ENCODE data around the gene ZBTB26. TPM values are rescaled to one million over a fixed set of nuclear protein-coding genes. Genes with fewer than 3 reads are reported as not detected.
"Not testable (repeated sequence)": the region's sequence is repeated elsewhere in the genome, so short reads cannot be mapped to it uniquely, and the experiment has no call there.

The ZBTB26 gene
- total RNA-seq, 1 donor from 2014 or later = 7.9 TPM

- no peaks in the 10 kb centered on the region for H3K4me1 ChIP-seq
- H3K27me3 ChIP-seq = no peaks in the 10 kb centered on the region
- TF ChIP-seq, protein P1, sequence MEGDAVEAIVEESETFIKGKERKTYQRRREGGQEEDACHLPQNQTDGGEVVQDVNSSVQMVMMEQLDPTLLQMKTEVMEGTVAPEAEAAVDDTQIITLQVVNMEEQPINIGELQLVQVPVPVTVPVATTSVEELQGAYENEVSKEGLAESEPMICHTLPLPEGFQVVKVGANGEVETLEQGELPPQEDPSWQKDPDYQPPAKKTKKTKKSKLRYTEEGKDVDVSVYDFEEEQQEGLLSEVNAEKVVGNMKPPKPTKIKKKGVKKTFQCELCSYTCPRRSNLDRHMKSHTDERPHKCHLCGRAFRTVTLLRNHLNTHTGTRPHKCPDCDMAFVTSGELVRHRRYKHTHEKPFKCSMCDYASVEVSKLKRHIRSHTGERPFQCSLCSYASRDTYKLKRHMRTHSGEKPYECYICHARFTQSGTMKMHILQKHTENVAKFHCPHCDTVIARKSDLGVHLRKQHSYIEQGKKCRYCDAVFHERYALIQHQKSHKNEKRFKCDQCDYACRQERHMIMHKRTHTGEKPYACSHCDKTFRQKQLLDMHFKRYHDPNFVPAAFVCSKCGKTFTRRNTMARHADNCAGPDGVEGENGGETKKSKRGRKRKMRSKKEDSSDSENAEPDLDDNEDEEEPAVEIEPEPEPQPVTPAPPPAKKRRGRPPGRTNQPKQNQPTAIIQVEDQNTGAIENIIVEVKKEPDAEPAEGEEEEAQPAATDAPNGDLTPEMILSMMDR (IDR thresholded peaks at IDR 0.05) = no peak
- TF ChIP-seq POLR2A (IDR thresholded peaks at IDR 0.05) (no peak), POLR2AphosphoS5 (IDR thresholded peaks at IDR 0.05; ENCODE audit: insufficient read depth in 1 of 2, low read depth in 1 of 2) (no peak)
- no peaks in the 10 kb centered on the region for H3K9me3 ChIP-seq
- no peak overlapping the region for H3K27ac ChIP-seq
- intact Hi-C loops (cut with DNase I) = no loop called here
- peaks cover 0 to 59% of the 10 kb centered on the region in 2 donors for H3K36me3 ChIP-seq
- no peak for DNase-seq (ENCODE audit: extremely low spot score in 2 of 2)
- H3K4me3 ChIP-seq = no peak overlapping the region
Measured at GRCh38 chr9:122883125-122883524, 48.2 kb downstream of the ZBTB26 start.

DNA sequence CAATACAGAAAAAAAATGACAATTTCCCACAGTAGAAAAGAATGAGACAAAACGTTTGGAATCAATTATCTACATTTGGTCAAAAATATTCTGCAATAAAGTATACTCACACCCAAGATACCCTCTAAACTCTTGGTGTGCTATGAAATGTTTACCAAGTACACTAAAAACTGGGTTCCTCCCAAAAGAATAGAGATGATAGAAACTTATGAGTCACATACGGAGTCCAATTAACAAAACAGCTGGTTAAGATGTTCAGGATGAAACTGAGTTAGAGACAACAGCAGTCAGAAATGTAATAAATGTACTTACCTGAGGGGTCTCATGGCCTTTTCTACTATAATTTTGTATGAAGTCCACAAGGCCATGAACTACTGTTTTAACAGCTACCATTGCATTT lies 51.9 kb downstream of the ZBTB26 start:
- H3K36me3 ChIP-seq = peaks cover 0 to 84% of the 10 kb centered on the region in 2 donors
- intact Hi-C loops (cut with DNase I) = no loop called here
- TF ChIP-seq, protein P1 (IDR thresholded peaks at IDR 0.05) = no peak

DNA sequence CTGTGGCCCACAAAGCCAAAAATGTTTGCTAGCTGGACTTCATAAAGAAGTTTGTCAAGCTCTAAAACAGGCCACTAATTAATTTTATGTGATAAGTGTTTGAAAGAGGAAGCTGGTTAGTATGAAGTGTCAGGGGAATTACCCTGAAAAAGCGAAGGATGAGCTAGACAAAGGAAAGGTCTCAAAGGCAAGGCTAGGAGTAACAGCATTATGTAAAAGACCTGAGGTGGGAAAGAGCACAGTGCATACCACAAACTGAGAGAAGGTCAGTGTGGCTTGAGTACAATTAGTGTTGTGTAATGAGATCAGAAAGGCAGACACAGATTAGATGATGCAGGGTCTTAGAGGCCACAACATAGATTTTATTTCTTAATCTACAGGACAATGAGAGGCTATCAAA lies 55.8 kb downstream of the ZBTB26 start:
- no peaks in the 10 kb centered on the region for H3K4me1 ChIP-seq
- no peak overlapping the region for H3K27ac ChIP-seq
- no peak for TF ChIP-seq POLR2AphosphoS5 (IDR thresholded peaks at IDR 0.05; ENCODE audit: insufficient read depth in 1 of 2, low read depth in 1 of 2)
- no peak for TF ChIP-seq POLR2A (IDR thresholded peaks at IDR 0.05)
- TF ChIP-seq, protein P1 (IDR thresholded peaks at IDR 0.05) = no peak
- no peak overlapping the region for H3K4me3 ChIP-seq
- H3K9me3 ChIP-seq = no peaks in the 10 kb centered on the region
- no peaks in the 10 kb centered on the region for H3K27me3 ChIP-seq
- intact Hi-C loops (cut with DNase I) = no loop called here
- no peak for DNase-seq (ENCODE audit: extremely low spot score in 2 of 2)
- peaks cover 0 to 72% of the 10 kb centered on the region in 2 donors for H3K36me3 ChIP-seq

More for the DNA sequence above, 51.9 kb downstream of the ZBTB26 start:
- H3K4me3 ChIP-seq = no peak overlapping the region
- H3K27me3 ChIP-seq = no peaks in the 10 kb centered on the region
- H3K27ac ChIP-seq = no peak overlapping the region
- H3K4me1 ChIP-seq = no peaks in the 10 kb centered on the region
- no peak for DNase-seq (ENCODE audit: extremely low spot score in 2 of 2)
- no peaks in the 10 kb centered on the region for H3K9me3 ChIP-seq

GRCh38 chr9:122867276-122867675 lies 64.0 kb downstream of the ZBTB26 start:
- intact Hi-C loops (cut with DNase I); H3K4me3 ChIP-seq; H3K27ac ChIP-seq; H3K9me3 ChIP-seq; DNase-seq (ENCODE audit: extremely low spot score in 2 of 2); H3K4me1 ChIP-seq; H3K27me3 ChIP-seq: not testable (repeated sequence)
- peaks cover 0 to 22% of the 10 kb centered on the region in 2 donors for H3K36me3 ChIP-seq

- Histone ChIP-seq H3K4me3 (no peak overlapping the region), H3K4me1 (no peaks in the 10 kb centered on the region), H3K27me3 (no peaks in the 10 kb centered on the region), H3K9me3 (no peaks in the 10 kb centered on the region), H3K27ac (no peak overlapping the region), H3K36me3 (peaks cover 0 to 24% of the 10 kb centered on the region in 2 donors)
- TF ChIP-seq POLR2A (IDR thresholded peaks at IDR 0.05) (no peak), POLR2AphosphoS5 (IDR thresholded peaks at IDR 0.05; ENCODE audit: insufficient read depth in 1 of 2, low read depth in 1 of 2) (no peak)
- TF ChIP-seq, protein P1 (IDR thresholded peaks at IDR 0.05) = no peak
- DNase-seq (ENCODE audit: extremely low spot score in 2 of 2) = no peak
- intact Hi-C loops (cut with DNase I) = no loop called here
Measured at GRCh38 chr9:122866079-122866478, 65.2 kb downstream of the ZBTB26 start.

Small RNA genes lying within 50 kb of the gene (small RNA-seq; reads per million reads assigned to genes)
- gene RNY1P15 = not detected
- gene SNORD90 = 1,013 reads per million, percentile 99 among the genes with 10 or more reads in this experiment

Other genes starting within 250 kb of the ZBTB26 start
- gene OR1L4, start 207.5 kb downstream of the ZBTB26 start, total RNA-seq = not detected
- gene OR1L6, start 189.2 kb downstream of the ZBTB26 start, total RNA-seq = not detected
- gene OR5C1, start 142.6 kb downstream of the ZBTB26 start, total RNA-seq = not detected
- gene OR1K1, start 131.4 kb downstream of the ZBTB26 start, total RNA-seq = not detected
- gene PDCL, start 102.9 kb downstream of the ZBTB26 start, total RNA-seq = 17.7 TPM
- gene RC3H2, start 26.2 kb downstream of the ZBTB26 start, total RNA-seq = 37.6 TPM
- gene ZBTB6, start 18.2 kb downstream of the ZBTB26 start, total RNA-seq = 5.9 TPM
- gene RABGAP1, start 9.5 kb upstream of the ZBTB26 start, total RNA-seq = 60.2 TPM
- gene GPR21, start 102.2 kb upstream of the ZBTB26 start, total RNA-seq = not detected